ENCODE results near the gene INAFM2. TPM values are rescaled to one million over a fixed set of nuclear protein-coding genes. Genes with fewer than 3 reads are reported as not detected.

INAFM2 gene
- total and polyA plus RNA-seq, 9 of the 15 experiments (the other 6 are each of a cell fraction or from before 2014, with no cell fraction given): 11.8 to 43.1 (median 27.2) TPM

- TF ChIP-seq EP300 (IDR thresholded peaks at IDR 0.05; ENCODE audit: low read length) (no peak; the same call in 1 of the 2 replicates), RFX5 (IDR thresholded peaks at IDR 0.05; ENCODE audit: low read depth, low read length) (no peak), CGGBP1 (CRISPR knock-in tag; IDR thresholded peaks at IDR 0.05) (no peak), MXI1 (IDR thresholded peaks at IDR 0.05; ENCODE audit: low read depth, low read length) (no peak), HDGF (IDR thresholded peaks at IDR 0.05) (no peak), ATF3 (IDR thresholded peaks at IDR 0.05) (no peak), ATF3 (CRISPR knock-in tag; conservative IDR thresholded peaks at IDR 0.05) (peak; percentile 60; the same call in 1 of the 2 replicates), ZNF561 (CRISPR knock-in tag; conservative IDR thresholded peaks at IDR 0.05) (no peak), SMAD4 (CRISPR knock-in tag; conservative IDR thresholded peaks at IDR 0.05) (peak; percentile 67; the same call in 1 of the 2 replicates), ZBTB2 (IDR thresholded peaks at IDR 0.05) (no peak), SMAD1 (IDR thresholded peaks at IDR 0.05; ENCODE audit: low read depth, low read length, partially characterized antibody) (no peak), XRCC5 (IDR thresholded peaks at IDR 0.05; ENCODE audit: low read depth, low read length) (peak; percentile 71; the same call in 1 of the 2 replicates), MXD1 (CRISPR knock-in tag; IDR thresholded peaks at IDR 0.05; ENCODE audit: borderline replicate concordance, poor library complexity, severe bottlenecking) (no peak), U2AF2 (optimal IDR thresholded peaks at IDR 0.05; ENCODE audit: low read depth, low read length) (no peak), ZNF696 (CRISPR knock-in tag; conservative IDR thresholded peaks at IDR 0.05) (no peak), CREB3 (tag; conservative IDR thresholded peaks at IDR 0.05; ENCODE audit: low read depth) (no peak), POLR3A (IDR thresholded peaks at IDR 0.05; ENCODE audit: borderline replicate concordance, extremely low read depth, insufficient read depth, insufficient read length) (no peak), HINFP (tag; conservative IDR thresholded peaks at IDR 0.05; ENCODE audit: low read depth) (no peak), PTRF (tag; IDR thresholded peaks at IDR 0.05) (no peak), SAP30 (IDR thresholded peaks at IDR 0.05; ENCODE audit: borderline replicate concordance, insufficient read depth, low read depth, low read length, poor library complexity, severe bottlenecking) (peak; percentile 63), FOXM1 (IDR thresholded peaks at IDR 0.05; ENCODE audit: low read depth) (peak; percentile 98), FOXM1 (CRISPR knock-in tag; IDR thresholded peaks at IDR 0.05; ENCODE audit: low read depth) (0 out of 2 replicates have a peak, but pooled peaks have one; percentile 49)
Observed at GRCh38 chr15:40323239-40323952, at the start of gene INAFM2 (continued).

All from K562 (cell line).